ENCODE measurements around the gene ABCC6.
"Not testable (repeated sequence)": the region's sequence is repeated elsewhere in the genome, so short reads cannot be mapped to it uniquely, and the experiment has no call there.

ABCC6 gene

GRCh38 chr16:16222850-16223661 is at the start of gene ABCC6:
ABCC6 (minus strand) TSS chr16:16223494; CDS start chr16:16223434, 60 bp downstream.
- DNase-seq: not testable (repeated sequence)

- DNase-seq: not testable (repeated sequence)
These were observed 49.4 kb upstream of the ABCC6 start for GRCh38 chr16:16272573-16273221.

DNA sequence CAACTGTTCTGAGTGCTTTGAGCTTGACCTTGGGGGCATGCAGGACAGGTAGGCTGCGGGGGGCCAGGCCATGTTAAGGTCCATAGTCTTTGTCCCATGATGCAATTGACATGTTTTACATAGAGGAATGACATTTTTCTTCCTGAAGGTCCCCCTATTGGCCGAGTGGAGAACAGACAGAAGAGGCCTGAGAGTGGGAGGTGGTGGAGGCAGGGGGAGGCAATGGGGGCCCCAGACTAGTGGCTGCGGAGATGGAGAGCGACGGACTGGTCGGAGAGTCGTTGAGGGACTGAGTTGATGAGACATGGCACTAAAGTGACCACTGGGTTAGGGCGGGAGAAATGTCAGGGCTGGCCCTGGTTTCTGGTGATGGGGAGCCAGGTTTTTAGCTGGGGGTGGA is 48.4 kb upstream of the ABCC6 start:
- not testable (repeated sequence) for DNase-seq

GRCh38 chr16:16268185-16268808 is 45.0 kb upstream of the ABCC6 start:
- not testable (repeated sequence) for DNase-seq

DNA sequence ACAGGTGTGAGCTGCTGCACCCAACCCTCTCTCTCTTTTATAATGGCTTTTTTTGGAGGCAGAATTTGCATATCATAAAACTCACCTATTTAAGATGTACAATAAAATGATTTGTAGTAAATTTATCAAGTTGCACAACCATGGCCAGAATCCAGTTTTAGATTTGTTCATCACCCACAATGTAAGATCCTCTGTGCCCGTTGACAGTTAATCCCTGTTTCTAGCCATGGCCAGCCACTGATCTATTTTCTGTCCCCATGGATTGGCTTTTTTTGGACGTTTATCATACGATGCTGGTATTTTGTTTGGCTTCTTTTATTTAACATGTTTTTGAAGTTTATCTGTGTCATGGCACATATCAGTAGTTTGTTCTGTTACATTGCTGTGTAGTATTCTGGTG is 44.4 kb upstream of the ABCC6 start:
- DNase-seq: not testable (repeated sequence)

- not testable (repeated sequence) for DNase-seq
These were observed 41.8 kb upstream of the ABCC6 start for GRCh38 chr16:16265044-16265443.

- not testable (repeated sequence) for DNase-seq
These were observed 40.7 kb upstream of the ABCC6 start for GRCh38 chr16:16263947-16264346.

GRCh38 chr16:16262954-16263555 is 39.8 kb upstream of the ABCC6 start:
- not testable (repeated sequence) for DNase-seq

DNA sequence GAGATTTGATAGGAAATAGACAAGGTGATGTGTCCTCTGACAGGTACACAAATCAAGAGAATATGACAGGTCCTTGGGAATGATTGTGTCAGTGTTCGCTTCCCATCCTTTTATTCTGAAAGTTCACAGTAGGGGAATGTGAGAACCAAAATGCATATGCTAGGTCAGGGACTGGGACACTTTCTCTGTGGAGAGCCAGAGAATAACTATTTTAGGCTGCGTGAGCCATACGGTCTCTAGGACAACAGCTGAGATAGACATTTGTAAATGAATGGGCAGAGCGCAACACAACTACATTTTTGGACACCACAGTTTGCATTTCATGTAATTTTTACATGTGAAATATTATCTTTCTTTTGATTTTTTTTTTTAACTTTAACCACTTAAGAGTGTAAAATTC is 36.7 kb upstream of the ABCC6 start:
- not testable (repeated sequence) for DNase-seq

- DNase-seq: not testable (repeated sequence)
These were observed 35.5 kb upstream of the ABCC6 start for GRCh38 chr16:16258822-16259221.

- not testable (repeated sequence) for DNase-seq
These were observed 34.1 kb upstream of the ABCC6 start for GRCh38 chr16:16257301-16257923.

DNA sequence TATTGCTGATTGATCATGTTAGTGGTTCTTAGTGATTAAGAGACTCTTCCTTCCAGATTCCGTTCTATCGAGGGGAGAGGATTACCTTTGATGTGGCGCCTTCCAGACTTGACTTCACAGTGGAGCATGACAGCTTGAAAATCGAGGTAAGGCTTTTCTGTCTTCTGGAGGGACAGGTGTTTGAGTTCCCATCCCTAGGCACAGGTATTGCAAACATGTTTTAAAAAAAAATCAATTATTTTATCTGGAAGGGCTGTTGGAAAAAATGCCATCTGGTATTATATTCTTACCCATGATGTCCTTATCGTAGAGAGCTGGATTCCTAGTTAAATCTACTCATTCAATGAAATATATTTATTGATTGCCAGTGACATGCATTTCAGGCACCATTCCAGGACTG is 29.1 kb upstream of the ABCC6 start:
- not testable (repeated sequence) for DNase-seq

- not testable (repeated sequence) for DNase-seq
These were observed 26.5 kb upstream of the ABCC6 start for GRCh38 chr16:16249621-16250330.

GRCh38 chr16:16247439-16247838 is 24.1 kb upstream of the ABCC6 start:
- DNase-seq: not testable (repeated sequence)

GRCh38 chr16:16246578-16247262 is 23.4 kb upstream of the ABCC6 start:
- DNase-seq: not testable (repeated sequence)

GRCh38 chr16:16243886-16244285 is 20.6 kb upstream of the ABCC6 start:
- DNase-seq: not testable (repeated sequence)

DNA sequence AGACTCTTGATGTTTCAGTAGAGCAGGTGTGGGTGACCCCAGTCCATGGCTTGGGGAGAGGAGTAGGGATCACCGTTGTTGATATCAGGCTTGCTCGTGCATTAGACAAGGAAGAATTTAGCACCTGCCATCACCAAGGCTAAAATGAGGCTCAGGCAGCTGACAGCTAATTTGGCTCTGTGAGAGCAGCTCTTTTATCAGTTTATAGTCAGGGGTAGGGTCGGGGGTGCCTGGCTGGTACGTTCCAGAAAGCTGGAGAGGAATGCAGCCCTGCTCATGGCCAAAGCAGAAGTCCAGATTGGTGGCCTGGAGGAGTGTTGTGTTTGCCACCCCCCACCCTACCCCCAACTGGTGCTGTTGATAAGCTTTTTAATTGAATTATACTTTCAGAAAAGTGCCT is 17.4 kb upstream of the ABCC6 start:
- not testable (repeated sequence) for DNase-seq

GRCh38 chr16:16237738-16238137 is 14.4 kb upstream of the ABCC6 start:
- DNase-seq: not testable (repeated sequence)

DNA sequence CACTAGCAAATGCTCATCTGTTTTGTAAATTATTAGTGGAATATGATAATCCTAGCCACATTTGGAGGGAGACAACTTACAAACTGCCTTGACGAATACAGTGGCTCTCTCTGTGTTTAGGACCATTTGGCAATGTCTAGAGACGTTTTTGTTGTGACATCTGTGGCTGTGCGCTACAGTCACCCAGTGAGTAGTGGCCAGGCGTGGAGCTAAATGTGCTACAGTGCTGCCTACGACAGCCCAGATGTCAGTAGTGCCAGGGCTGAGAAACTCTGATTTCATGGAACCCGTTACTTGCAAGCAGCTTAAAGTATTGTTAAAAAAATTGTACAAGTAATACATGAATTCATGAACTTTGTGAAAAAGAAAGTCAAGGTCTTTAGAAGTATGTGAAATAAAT is 13.8 kb upstream of the ABCC6 start:
- not testable (repeated sequence) for DNase-seq

DNA sequence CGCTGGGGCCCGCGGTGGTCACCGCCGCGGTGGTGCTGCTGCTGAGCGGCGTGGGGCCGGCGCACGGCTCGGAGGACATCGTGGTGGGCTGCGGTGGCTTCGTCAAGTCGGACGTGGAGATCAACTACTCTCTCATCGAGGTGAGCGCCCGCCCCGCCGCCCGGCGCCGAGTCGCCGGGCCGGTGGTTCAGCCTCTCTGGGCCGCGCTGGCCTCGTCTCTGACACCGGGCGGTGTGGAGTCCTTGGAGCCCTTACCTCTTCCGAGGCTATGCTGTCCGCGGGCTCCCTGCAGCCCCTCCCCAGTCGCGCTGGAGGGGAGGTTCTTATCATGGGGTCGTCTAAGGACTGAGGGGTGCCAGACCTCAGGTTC is 9.4 kb upstream of the ABCC6 start:
- DNase-seq: not testable (repeated sequence)

- not testable (repeated sequence) for DNase-seq
These were observed 458 bp upstream of the ABCC6 start for GRCh38 chr16:16223662-16224241.

Measured in NK-92 treated with Interleukin-12 subunit alpha and Interleukin-12 subunit beta, amount 100 ng/mL, for 24 hours (cell line).